K562 (cell line): ENCODE results near the gene VKORC1. TPM values are rescaled to one million over a fixed set of nuclear protein-coding genes. Genes with fewer than 3 reads are reported as not detected.

Source experiments
- ATAC-seq: fragments of 200-7000 bp; cut with Tn5 transposase; 3 replicates; pipeline ENCODE4 v1.9.1; 2020; ENCODE audit warnings: moderate library complexity
- BruUV-seq: library from RNA; stranded (reverse); fragments of 400-500 nt; replicated peaks from 2 replicates; lab custom pipeline; 2021; lab: Mats Ljungman, UMichigan
- CTCF ChIA-PET: fragments of 300-600 bp; formaldehyde crosslinking; extraction: SDS; loops from one replicate; lab custom pipeline; 2021; ENCODE audit warnings: low intra/inter-chr PET ratio; lab: Yijun Ruan, JAX
- POLR2A ChIA-PET: fragments of 300-600, 350-650 bp; sonication (Branson Sonifier 250); formaldehyde crosslinking; extraction: SDS; loops from one replicate; lab custom pipeline; 2021; ENCODE audit warnings: antibody characterized with exemption, inconsistent platforms; lab: Yijun Ruan, JAX
- DNase-seq, 4 experiments: peaks; one replicate each; pipeline versions ENCODE4 v3.0.0 to v3.0.0-alpha.2; 2011 to 2018; ENCODE audit warnings: low spot score in 3 of 4, mixed read lengths in 3 of 4; ENCODE audit errors: extremely low read depth in 1 of 4
- FAIRE-seq: peaks from 2 replicates; lab custom pipeline; 2011; peaks lifted over from hg19 to GRCh38; lab: Jason Lieb, UNC
- H2AFZ ChIP-seq: 2 replicates; pipeline ENCODE4 v1.6.0; 2011; ENCODE audit warnings: low read depth, low read length, control low read depth, inconsistent platforms
- H3K27ac ChIP-seq: fragments of 200-600 bp; 3 replicates; pipeline ENCODE4 v1.8.0; 2011; ENCODE audit warnings: low read depth, mild to moderate bottlenecking, control low read depth, inconsistent platforms, low read length, moderate library complexity, mixed read lengths; ENCODE audit errors: extremely low read depth
- H3K27me3 ChIP-seq, 2 experiments: fragments of 300-600 bp in 1 of 2; 2 replicates in 1 of 2; 3 replicates in 1 of 2; pipeline versions ENCODE4 v1.6.0 to v1.8.0; 2011; ENCODE audit warnings: inconsistent platforms in 2 of 2, low read length in 2 of 2, mild to moderate bottlenecking in 1 of 2, mixed read lengths in 1 of 2, moderate library complexity in 1 of 2; ENCODE audit not compliant: control insufficient read depth in 2 of 2, insufficient read depth in 2 of 2
- H3K36me3 ChIP-seq: fragments of 300-600 bp; 3 replicates; pipeline ENCODE4 v1.8.0; 2011; ENCODE audit warnings: mild to moderate bottlenecking, low read length, inconsistent platforms; ENCODE audit not compliant: control insufficient read depth, insufficient read depth
- H3K4me1 ChIP-seq, 2 experiments: fragments of 200-600 bp in 1 of 2; replicated peaks in 1 of 2; 2 replicates in 1 of 2; 3 replicates in 1 of 2; pipeline versions ENCODE4 v1.5.1 to v1.8.0; 2011; ENCODE audit warnings: inconsistent platforms in 2 of 2, low read length in 2 of 2, mild to moderate bottlenecking in 1 of 2, mixed read lengths in 1 of 2, moderate library complexity in 1 of 2; ENCODE audit not compliant: control insufficient read depth in 2 of 2, insufficient read depth in 2 of 2
- H3K4me2 ChIP-seq: 2 replicates; pipeline ENCODE4 v1.6.1; 2011; ENCODE audit warnings: low read length, control low read depth, inconsistent platforms, mixed read lengths; ENCODE audit not compliant: insufficient read depth
- H3K4me3 ChIP-seq: fragments of 200-600 bp; sonication (generic), shearing (Covaris generic); 2 replicates; pipeline ENCODE4 v1.5.1; 2016; ENCODE audit warnings: control low read depth, inconsistent platforms
- H3K79me2 ChIP-seq: fragments of 200-600 bp; 3 replicates; pipeline ENCODE4 v1.8.0; 2011; ENCODE audit warnings: low read length, inconsistent platforms; ENCODE audit not compliant: control insufficient read depth, insufficient read depth
- H3K9ac ChIP-seq, 2 experiments: 2 replicates each; pipeline versions ENCODE4 v1.6.0 to v1.6.1; 2011; ENCODE audit warnings: low read depth in 2 of 2, low read length in 2 of 2, control low read depth in 1 of 2, inconsistent platforms in 1 of 2, mild to moderate bottlenecking in 1 of 2, mixed read lengths in 1 of 2; ENCODE audit not compliant: insufficient read depth in 1 of 2
- H3K9me1 ChIP-seq: one replicate; pipeline ENCODE4 v1.6.0; 2011; ENCODE audit warnings: inconsistent platforms, mild to moderate bottlenecking, low read length, moderate library complexity; ENCODE audit not compliant: control insufficient read depth, insufficient read depth
- H3K9me3 ChIP-seq: replicated peaks from 2 replicates; pipeline ENCODE4 v1.5.1; 2011; ENCODE audit warnings: low read depth, low read length, inconsistent platforms; ENCODE audit not compliant: control insufficient read depth, insufficient read depth
- H4K20me1 ChIP-seq: replicated peaks from 2 replicates; pipeline ENCODE4 v1.6.1; 2011; ENCODE audit warnings: low read length, inconsistent platforms, mixed read lengths; ENCODE audit not compliant: control insufficient read depth, insufficient read depth
- CREB1 ChIP-seq, 2 experiments: sonication (generic) in 1 of 2; formaldehyde crosslinking in 1 of 2; IDR thresholded peaks; 2 replicates each; pipeline versions ENCODE4 v1.6.1 to v1.8.0; 2012 to 2022; ENCODE audit warnings: inconsistent platforms in 1 of 2, mild to moderate bottlenecking in 1 of 2, missing genetic modification reagents in 1 of 2, moderate library complexity in 1 of 2
- EP400 ChIP-seq: fragments of 450-650 bp; IDR thresholded peaks from 2 replicates; pipeline ENCODE4 v1.6.1; 2017; ENCODE audit warnings: antibody characterized with exemption, mild to moderate bottlenecking, moderate library complexity
- FOXA1 ChIP-seq: fragments of 450-650 bp; IDR thresholded peaks from 2 replicates; pipeline ENCODE4 v1.6.1; 2016; ENCODE audit warnings: mild to moderate bottlenecking, borderline replicate concordance
- GABPA ChIP-seq: fragments of 200-800 bp; sonication (Bioruptor generic); conservative IDR thresholded peaks from 2 replicates; pipeline ENCODE4 v1.6.1; 2016; ENCODE audit warnings: low read depth, missing genetic modification characterization, missing compliant biosample characterization
- MED1 ChIP-seq: sonication (generic); formaldehyde crosslinking; IDR thresholded peaks from 2 replicates; pipeline ENCODE4 v1.8.1; 2023; ENCODE audit warnings: missing genetic modification reagents, borderline replicate concordance
- PHB ChIP-seq: fragments of 250-450 bp; sonication (Bioruptor Pico); IDR thresholded peaks from 2 replicates; pipeline ENCODE4 v1.5.0; 2021
- ZNF121 ChIP-seq: sonication (generic); formaldehyde crosslinking; conservative IDR thresholded peaks from 2 replicates; pipeline ENCODE4 v1.8.0; 2022; ENCODE audit warnings: missing genetic modification reagents
- ZNF384 ChIP-seq: IDR thresholded peaks from 2 replicates; pipeline ENCODE4 v1.6.1; 2012; ENCODE audit warnings: low read depth, low read length, improper control_type of control experiment
- WGBS: fragments of 100-300 bp; shearing (Covaris generic); methylation state at CpG from one replicate; pipeline ENCODE4 v1.1.6; 2016; ENCODE audit warnings: low coverage, mixed read lengths; ENCODE audit not compliant: insufficient coverage; ENCODE audit errors: missing lambda C conversion rate; 5-methylcytosine and 5-hydroxymethylcytosine counted together
- in situ Hi-C: fragments of 300-500 bp; cut with MboI; formaldehyde crosslinking; loops from 4 replicates; pipeline ENCODE4 v1.15.0; 2018; ENCODE audit warnings: inconsistent platforms, mixed read lengths
- intact Hi-C: fragments of 100-400 bp; cut with micrococcal nuclease; formaldehyde crosslinking; loops from 2 replicates; pipeline ENCODE4 v1.14.2; 2022
- polyA plus RNA-seq, 8 experiments: library from polyadenylated mRNA; depleted of rRNA in 4 of 8; stranded (reverse) in 5 of 8; unstranded in 3 of 8; fragments of >200 nt; fragmentation: Nextera tagmentation in 2 of 8; fragmentation: Illumina TruSeq in 1 of 8; extraction: Ambion mirVana in 2 of 8; extraction: Trizol in 1 of 8; gene quantifications; 2 replicates each; pipeline versions ENCODE4 v1.2.1 to v1.2.3, GENCODE V29; 2011 to 2014; ENCODE audit warnings: inconsistent platforms in 1 of 8, missing spikeins in 1 of 8
- total RNA-seq, 7 experiments: library from RNA; depleted of rRNA in 6 of 7; stranded (reverse); fragments of >200 nt in 6 of 7; fragmentation: Illumina TruSeq in 2 of 7; extraction: Trizol in 2 of 7; gene quantifications; 2 replicates each; pipeline versions ENCODE4 v1.2.1 to v1.2.3, GENCODE V29; 2011 to 2021; ENCODE audit warnings: low replicate concordance in 1 of 7

The VKORC1 gene
- total and polyA plus RNA-seq, 9 of the 15 experiments (the other 6 are each of a cell fraction or from before 2014, with no cell fraction given): 30.0 to 119 (median 62.1) TPM

GRCh38 chr16:31107465-31107867, 12.9 kb upstream of the VKORC1 start:
- in situ Hi-C loops (no loop called here), intact Hi-C loops (loop anchor here (5.0 kb wide), 1 partner anchor 35 kb away; no protein-coding TSS in a partner anchor)
- 0 out of 2 replicates have a peak, but pooled peaks have one; percentile 3 for TF ChIP-seq EP400
- TF ChIP-seq FOXA1: no peak
- Histone ChIP-seq H3K79me2 (peaks cover 13% of the 10 kb centered on the region), H2AFZ (peak overlapping the region; percentile 99), H3K4me3 (no peak overlapping the region), H4K20me1 (no peaks in the 10 kb centered on the region), H3K9me1 (no peaks in the 10 kb centered on the region), H3K27ac (no peak overlapping the region), H3K9me3 (no peaks in the 10 kb centered on the region), H3K4me2 (peak overlapping the region; percentile 81), H3K36me3 (peaks cover 34% of the 10 kb centered on the region; the same call in 2 of the 3 replicates), H3K9ac (no peak overlapping the region), H3K4me1 (peaks cover 8 to 36% of the 10 kb centered on the region in 2 experiments), H3K27me3 (no peaks in the 10 kb centered on the region)
- CTCF ChIA-PET: no interaction called here
- BruUV-seq: no TSS peak
- 76% methylated on average over 5 of the region's 6 CpGs for WGBS
- ATAC-seq: no peak
- FAIRE-seq: peak; percentile 48
- POLR2A ChIA-PET: interaction anchor here (0.9 to 1.6 kb wide), 3 partner anchors 10 to 73 kb away, joined by 3 to 6 read pairs (median 4); partner anchors contain the start of genes FUS and KAT8
- no peak for DNase-seq

- Histone ChIP-seq H3K4me2 (no peak overlapping the region), H3K27me3 (no peaks in the 10 kb centered on the region), H3K9me3 (no peaks in the 10 kb centered on the region), H4K20me1 (no peaks in the 10 kb centered on the region), H2AFZ (no peak overlapping the region), H3K27ac (no peak overlapping the region), H3K4me1 (peaks cover 8 to 33% of the 10 kb centered on the region in 2 experiments), H3K79me2 (peaks cover 13% of the 10 kb centered on the region), H3K4me3 (no peak overlapping the region), H3K36me3 (peaks cover 27% of the 10 kb centered on the region; the same call in 2 of the 3 replicates), H3K9me1 (no peaks in the 10 kb centered on the region), H3K9ac (no peak overlapping the region)
- no TSS peak for BruUV-seq
- POLR2A ChIA-PET: interaction anchor here (0.9 to 1.6 kb wide), 3 partner anchors 11 to 73 kb away, joined by 3 to 6 read pairs (median 4); partner anchors contain the start of genes FUS and KAT8
- FAIRE-seq (no peak), DNase-seq (no peak), ATAC-seq (no peak)
- in situ Hi-C loops: no loop called here
- TF ChIP-seq ZNF121: peak; percentile 45; the same call in 1 of the 2 replicates
- no peak for TF ChIP-seq GABPA (tag)
- TF ChIP-seq PHB: no peak
- no peak for TF ChIP-seq MED1 (CRISPR knock-in tag)
- no peak for TF ChIP-seq CREB1 (IDR thresholded peaks at IDR 0.05)
- TF ChIP-seq CREB1 (CRISPR knock-in tag; IDR thresholded peaks at IDR 0.05): no peak
- no peak for TF ChIP-seq ZNF384
- CTCF ChIA-PET: interaction anchor here (0.6 kb wide), 1 partner anchor 216 kb away, joined by 3 read pairs; no protein-coding TSS in a partner anchor
- WGBS: 86% methylated on average over 25 of the region's 28 CpGs
- intact Hi-C loops: loop anchor here (5.0 kb wide), 1 partner anchor 36 kb away; no protein-coding TSS in a partner anchor
Observed at GRCh38 chr16:31106509-31107464, 12.2 kb upstream of the VKORC1 start.
